ENCODE results near the gene ATP6V0A1.
A peak's percentile ranks its signal among the peaks of the same experiment; 100 is the strongest.
"Not testable (repeated sequence)": the region's sequence is repeated elsewhere in the genome, so short reads cannot be mapped to it uniquely, and the experiment has no call there.

The ATP6V0A1 gene

DNA sequence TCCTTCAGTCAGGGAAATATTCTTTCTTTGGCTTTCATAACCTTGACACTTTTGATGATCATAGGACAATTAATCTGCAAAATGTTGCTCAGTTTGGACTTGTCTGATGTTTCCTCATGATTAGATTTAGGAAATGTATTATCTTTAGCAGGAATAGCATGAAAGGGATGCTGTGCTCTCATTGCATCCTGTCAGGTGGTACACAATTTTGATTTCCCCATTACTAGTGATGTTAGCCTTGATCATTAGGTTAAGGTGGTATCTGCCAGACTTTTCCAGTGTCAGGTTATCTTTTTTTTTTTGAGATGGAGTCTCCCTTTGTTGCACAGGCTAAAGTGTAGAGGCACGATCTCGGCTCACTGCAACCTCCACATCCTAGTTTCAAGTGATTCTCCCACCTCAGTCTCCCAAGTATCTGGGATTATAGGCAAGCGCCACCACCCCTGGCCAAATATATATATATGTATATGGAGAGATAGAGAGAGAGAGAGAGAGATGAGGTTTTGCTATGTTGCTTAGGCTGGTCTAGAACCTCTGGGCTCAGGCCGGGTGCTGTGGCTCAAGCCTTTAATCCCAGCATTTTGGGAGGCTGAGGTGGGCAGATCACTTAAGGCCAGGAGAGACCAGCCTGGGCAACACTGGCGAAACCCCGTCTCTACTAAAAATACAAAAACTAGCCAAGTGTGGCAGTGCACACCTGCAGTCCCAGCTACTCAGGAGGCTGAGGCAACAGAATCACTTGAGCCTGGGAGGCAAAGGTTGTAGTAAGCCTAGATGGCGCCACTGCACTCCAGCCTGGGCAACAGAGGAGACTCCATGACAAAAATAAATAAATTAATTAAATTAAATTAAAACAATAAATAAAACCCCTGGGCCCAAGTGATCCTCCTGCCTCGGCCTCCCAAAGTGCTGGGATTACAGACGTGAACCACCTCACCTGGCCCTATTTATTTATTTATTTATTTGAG, 19.8 kb upstream of the ATP6V0A1 start:
- peak; percentile 59 for TF ChIP-seq CTCF (IDR thresholded peaks at IDR 0.05; ENCODE audit: control insufficient read depth, insufficient read depth, low read depth, low read length, missing control alignments)
- no peak overlapping the region for H3K4me3 ChIP-seq (ENCODE audit: control insufficient read depth, low read depth, low read length)
- no peak for DNase-seq (ENCODE audit: low read depth)

- no peak for TF ChIP-seq CTCF (IDR thresholded peaks at IDR 0.05; ENCODE audit: control insufficient read depth, insufficient read depth, low read depth, low read length, missing control alignments)
- no peak overlapping the region for H3K4me3 ChIP-seq (ENCODE audit: control insufficient read depth, low read depth, low read length)
- DNase-seq (ENCODE audit: low read depth) = no peak
These were observed 17.1 kb upstream of the ATP6V0A1 start for GRCh38 chr17:42441371-42442195.

GRCh38 chr17:42442196-42442565, 16.5 kb upstream of the ATP6V0A1 start:
- H3K4me3 ChIP-seq (ENCODE audit: control insufficient read depth, low read depth, low read length) = no peak overlapping the region
- no peak for TF ChIP-seq CTCF (IDR thresholded peaks at IDR 0.05; ENCODE audit: control insufficient read depth, insufficient read depth, low read depth, low read length, missing control alignments)
- DNase-seq (ENCODE audit: low read depth) = no peak

DNA sequence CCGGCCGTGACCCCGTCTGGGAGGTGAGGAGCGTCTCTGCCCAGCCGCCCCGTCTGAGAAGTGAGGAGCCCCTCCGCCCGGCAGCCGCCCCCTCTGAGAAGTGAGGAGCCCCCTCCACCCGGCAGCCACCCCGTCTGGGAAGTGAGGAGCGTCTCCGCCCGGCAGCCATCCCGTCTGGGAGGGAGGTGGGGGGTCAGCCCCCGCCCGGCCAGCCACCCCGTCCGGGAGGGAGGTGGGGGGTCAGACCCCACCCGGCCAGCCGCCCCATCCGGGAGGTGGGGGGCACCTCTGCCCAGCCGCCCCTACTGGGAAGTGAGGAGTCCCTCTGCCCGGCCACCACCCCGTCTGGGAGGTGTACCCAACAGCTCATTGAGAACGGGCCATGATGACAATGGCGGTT, 9.5 kb upstream of the ATP6V0A1 start:
- not testable (repeated sequence) for H3K4me3 ChIP-seq (ENCODE audit: control insufficient read depth, low read depth, low read length); DNase-seq (ENCODE audit: low read depth)

DNA sequence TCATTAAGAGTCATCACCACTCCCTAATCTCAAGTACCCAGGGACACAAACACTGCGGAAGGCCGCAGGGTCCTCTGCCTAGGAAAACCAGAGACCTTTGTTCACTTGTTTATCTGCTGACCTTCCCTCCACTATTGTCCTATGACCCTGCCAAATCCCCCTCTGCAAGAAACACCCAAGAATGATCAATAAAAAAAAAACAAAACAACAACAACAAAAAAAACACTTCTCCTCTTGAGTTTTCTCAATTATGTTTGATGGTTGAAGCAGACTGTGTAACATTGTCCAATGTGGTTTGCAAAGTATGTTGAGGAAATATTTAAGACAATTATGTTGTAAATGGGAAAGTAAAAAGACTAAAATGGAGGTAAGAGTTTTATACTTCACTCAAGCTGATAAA, 8.8 kb upstream of the ATP6V0A1 start:
- DNase-seq (ENCODE audit: low read depth); H3K4me3 ChIP-seq (ENCODE audit: control insufficient read depth, low read depth, low read length): not testable (repeated sequence)

- not testable (repeated sequence) for H3K4me3 ChIP-seq (ENCODE audit: control insufficient read depth, low read depth, low read length); DNase-seq (ENCODE audit: low read depth)
These were observed 7.4 kb upstream of the ATP6V0A1 start for GRCh38 chr17:42451270-42451669.

- TF ChIP-seq CTCF (IDR thresholded peaks at IDR 0.05; ENCODE audit: control insufficient read depth, insufficient read depth, low read depth, low read length, missing control alignments) = no peak
- H3K4me3 ChIP-seq (ENCODE audit: control insufficient read depth, low read depth, low read length) = no peak overlapping the region
- DNase-seq (ENCODE audit: low read depth) = no peak
These were observed 5.2 kb upstream of the ATP6V0A1 start for GRCh38 chr17:42453439-42453838.

GRCh38 chr17:42454987-42455386, 3.7 kb upstream of the ATP6V0A1 start:
- not testable (repeated sequence) for DNase-seq (ENCODE audit: low read depth)

More at GRCh38 chr17:42454987-42455386, 3.7 kb upstream of the ATP6V0A1 start:
- not testable (repeated sequence) for H3K4me3 ChIP-seq (ENCODE audit: control insufficient read depth, low read depth, low read length)
